OCI-LY1 (cell line): ENCODE measurements around the gene SETD1A.

ENCODE experiments used
- EZH2 ChIP-seq: fragments of 200-600 bp; sonication (generic), shearing (Covaris generic); IDR thresholded peaks from 2 replicates; pipeline ENCODE4 v1.8.0; 2017; ENCODE audit warnings: borderline replicate concordance, mixed run types, mild to moderate bottlenecking, antibody characterized with exemption, low read length, moderate library complexity, mixed read lengths
- TF ChIP-seq, protein P1 (sequence below): fragments of 200-600 bp; sonication (generic), shearing (Covaris generic); IDR thresholded peaks from 2 replicates; pipeline ENCODE4 v1.5.1; 2017; ENCODE audit warnings: mild to moderate bottlenecking, antibody characterized with exemption, low read length, moderate library complexity, mixed read lengths

DNA sequence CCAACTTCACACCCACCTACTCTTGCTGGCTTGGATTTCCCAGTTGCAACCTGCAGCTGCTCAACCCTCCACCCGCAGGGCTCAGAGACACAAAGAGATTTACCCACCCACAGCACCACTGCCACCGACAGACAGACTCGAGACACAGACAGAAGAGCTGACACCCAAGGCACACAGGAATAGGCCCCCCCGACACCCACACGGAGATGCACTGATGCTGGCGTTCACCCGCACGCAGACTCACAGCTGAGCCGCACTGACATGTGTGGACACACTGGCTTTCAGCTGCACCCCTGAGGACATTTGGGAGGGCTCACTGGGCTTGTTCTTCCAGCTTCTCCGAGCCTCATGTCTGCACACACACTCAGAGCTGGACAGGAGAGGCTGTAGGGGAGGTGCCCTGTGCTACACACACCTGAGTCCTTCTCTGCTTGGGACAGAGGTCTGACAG, 44.7 kb downstream of the SETD1A start:
- TF ChIP-seq, protein P1, sequence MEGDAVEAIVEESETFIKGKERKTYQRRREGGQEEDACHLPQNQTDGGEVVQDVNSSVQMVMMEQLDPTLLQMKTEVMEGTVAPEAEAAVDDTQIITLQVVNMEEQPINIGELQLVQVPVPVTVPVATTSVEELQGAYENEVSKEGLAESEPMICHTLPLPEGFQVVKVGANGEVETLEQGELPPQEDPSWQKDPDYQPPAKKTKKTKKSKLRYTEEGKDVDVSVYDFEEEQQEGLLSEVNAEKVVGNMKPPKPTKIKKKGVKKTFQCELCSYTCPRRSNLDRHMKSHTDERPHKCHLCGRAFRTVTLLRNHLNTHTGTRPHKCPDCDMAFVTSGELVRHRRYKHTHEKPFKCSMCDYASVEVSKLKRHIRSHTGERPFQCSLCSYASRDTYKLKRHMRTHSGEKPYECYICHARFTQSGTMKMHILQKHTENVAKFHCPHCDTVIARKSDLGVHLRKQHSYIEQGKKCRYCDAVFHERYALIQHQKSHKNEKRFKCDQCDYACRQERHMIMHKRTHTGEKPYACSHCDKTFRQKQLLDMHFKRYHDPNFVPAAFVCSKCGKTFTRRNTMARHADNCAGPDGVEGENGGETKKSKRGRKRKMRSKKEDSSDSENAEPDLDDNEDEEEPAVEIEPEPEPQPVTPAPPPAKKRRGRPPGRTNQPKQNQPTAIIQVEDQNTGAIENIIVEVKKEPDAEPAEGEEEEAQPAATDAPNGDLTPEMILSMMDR: no peak
- TF ChIP-seq EZH2: no peak
